Forelimb muscle (tissue), 1 donor: ENCODE measurements around the gene IL31RA. TPM values are rescaled to one million over a fixed set of nuclear protein-coding genes. Genes with fewer than 3 reads are reported as not detected.
"Not testable (repeated sequence)": the region's sequence is repeated elsewhere in the genome, so short reads cannot be mapped to it uniquely, and the experiment has no call there.

Experiments used
- DNase-seq: peaks from one replicate; pipeline ENCODE4 v3.0.0-alpha.2; 2013; ENCODE audit warnings: low read depth
- polyA plus RNA-seq: library from polyadenylated mRNA; unstranded; fragments of 120-200 nt; gene quantifications from one replicate; pipeline ENCODE4 v1.2.1, GENCODE V29; 2013; ENCODE audit not compliant: insufficient read length

IL31RA gene
- polyA plus RNA-seq, 1 donor = 0.94 TPM

GRCh38 chr5:55925181-55925580 lies 74.0 kb downstream of the IL31RA start:
- DNase-seq = no peak

- DNase-seq = no peak
These were observed 74.6 kb downstream of the IL31RA start for GRCh38 chr5:55925712-55926111.

GRCh38 chr5:55926476-55926875 lies 75.3 kb downstream of the IL31RA start:
- no peak for DNase-seq

- no peak for DNase-seq
These were observed 76.9 kb downstream of the IL31RA start for GRCh38 chr5:55927861-55928655.

DNA sequence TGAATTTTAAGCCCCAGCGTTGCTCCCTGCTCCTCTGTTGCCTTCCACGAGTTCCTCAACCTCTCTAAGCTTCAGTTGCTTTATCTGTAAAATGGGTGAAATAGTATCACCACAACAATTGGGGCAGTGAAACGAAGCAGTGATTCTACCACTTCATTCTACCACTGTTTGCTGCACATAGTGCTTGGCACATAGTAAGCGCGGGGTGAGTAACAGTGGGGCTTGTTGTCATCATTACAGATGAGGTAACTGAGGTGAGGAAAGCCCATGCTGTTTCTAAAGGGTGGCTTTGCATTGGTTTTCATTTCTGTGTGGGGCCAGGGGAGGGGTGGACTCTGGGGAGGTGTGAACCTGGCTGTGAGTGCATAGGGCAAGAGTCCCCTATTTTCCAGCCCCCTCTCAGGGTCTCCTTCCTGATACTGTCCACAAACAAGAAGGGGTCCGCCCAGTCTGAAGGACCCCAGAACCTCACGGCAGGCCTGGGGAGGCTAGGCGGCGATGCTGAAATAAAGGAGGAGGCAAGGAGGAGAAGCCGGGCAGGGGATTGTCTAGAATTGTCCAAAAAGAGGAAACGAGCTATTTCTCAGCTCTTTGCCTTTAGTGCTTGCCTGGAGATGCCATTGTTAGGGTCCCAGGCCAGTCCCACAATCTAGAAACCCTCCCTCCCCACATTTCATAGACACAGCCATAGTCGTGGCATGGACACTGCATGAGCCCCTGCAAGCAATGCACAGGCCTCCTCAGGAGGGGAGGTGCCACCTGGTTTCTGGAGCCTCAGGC lies 78.1 kb downstream of the IL31RA start:
- no peak for DNase-seq

DNA sequence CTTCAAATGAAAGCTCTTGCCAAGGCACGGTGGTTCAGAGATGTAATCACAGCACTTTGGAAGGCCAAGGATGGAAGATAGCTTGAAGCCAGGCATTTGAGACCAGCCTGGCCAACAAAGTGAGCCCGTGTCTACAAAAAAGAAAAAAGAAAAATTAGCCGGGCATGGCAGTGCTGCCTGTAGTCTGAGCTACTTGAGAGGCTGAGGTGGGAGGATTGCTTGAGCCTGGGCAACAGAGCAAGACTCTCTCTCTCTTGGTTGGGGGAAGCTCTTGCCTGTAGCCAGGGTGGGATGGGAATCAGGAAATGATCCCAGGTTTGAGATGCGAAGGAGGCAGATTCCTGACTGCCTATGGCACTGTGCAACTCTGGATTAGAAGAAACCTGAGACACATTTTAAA lies 81.5 kb downstream of the IL31RA start:
- no peak for DNase-seq

GRCh38 chr5:55933377-55934114 lies 82.4 kb downstream of the IL31RA start:
- DNase-seq = no peak

DNA sequence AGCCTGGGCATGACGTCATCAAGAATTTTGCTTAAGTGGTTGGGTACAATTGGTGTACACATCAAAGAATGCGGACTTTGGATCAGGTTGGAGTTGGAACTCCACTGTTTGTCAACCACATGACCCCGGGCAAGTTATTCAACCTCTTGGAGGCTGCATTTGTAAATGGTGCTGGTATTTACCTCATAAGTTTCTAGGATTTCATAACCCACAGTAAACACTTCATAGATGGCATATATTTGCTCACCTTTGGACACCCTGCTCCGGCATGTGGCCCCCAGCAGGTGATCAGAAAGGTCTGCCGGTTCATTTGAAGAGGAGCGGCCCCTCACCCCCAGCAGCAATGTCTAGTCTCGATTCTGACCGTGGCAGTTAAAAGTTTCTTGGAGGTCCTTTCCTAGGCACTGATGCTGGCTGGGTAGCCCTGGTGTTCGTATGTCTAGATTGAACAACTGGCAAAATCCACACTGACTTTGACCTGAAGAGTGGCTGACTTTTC lies 83.0 kb downstream of the IL31RA start:
- DNase-seq = no peak

DNA sequence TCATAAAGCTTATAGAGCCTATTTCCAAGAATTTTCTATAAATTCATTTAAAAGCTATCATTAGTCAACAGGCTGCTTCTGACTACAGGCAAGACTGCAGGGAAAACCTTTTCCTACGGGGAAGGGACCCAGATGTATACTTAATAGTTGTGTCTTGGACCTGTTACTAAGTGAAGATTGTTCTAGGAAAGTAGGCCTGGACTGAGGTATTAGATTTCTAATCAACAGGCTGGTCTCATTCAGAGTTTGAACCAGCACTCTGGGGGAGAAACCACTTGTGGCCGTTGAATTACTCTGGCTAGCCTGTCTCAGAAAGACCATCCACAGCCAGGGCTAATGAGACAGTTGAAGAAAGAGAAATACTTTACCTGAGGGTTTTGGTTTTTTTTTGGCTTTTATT lies 83.6 kb downstream of the IL31RA start:
- no peak for DNase-seq

DNA sequence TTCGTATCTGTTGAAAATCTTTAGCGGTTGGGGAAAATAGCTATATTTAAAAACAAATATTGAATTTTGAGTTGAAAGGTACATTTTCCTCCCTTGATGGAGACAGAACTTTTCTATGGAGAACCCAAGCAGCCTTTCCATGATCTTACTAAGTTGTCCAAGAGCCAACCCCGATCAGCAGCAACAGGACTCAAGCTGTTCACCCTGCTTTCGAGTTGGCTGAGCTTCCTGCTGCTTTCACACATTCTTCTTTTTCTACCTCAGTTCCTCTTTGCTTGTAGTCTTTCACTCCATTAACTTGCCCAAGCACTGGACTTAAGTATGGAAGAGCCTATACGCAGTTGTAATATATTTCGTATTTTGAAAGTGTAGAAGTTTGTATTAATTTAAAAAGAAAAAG lies 84.2 kb downstream of the IL31RA start:
- DNase-seq = no peak

DNA sequence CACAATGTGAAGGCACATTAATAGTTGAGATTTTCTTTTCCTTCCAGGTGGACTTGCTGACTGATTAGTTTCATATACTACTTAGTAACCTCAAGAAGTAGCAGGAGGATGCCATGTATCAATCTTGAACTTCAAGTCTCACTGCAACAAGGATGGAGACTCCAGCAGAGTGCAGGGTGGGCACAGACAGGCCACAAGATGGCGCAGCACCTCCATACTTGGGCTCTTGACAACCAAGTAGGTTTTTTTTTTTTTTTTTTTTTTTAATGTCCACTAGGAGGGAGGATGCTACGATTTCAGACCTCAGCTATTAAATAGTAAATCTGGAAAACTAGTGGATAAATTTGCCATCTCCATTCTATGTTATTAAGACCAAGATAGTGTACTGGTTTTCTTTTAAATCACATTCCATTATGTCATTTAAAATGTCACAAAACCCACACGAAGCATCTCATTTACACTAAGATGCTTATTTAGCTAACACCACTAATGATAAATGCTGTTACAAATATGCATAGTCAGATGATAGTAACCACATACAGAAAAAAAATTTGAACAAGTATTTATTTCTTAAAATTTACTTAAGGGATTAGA lies 85.0 kb downstream of the IL31RA start:
- DNase-seq = peak; percentile 58

GRCh38 chr5:55937598-55937997 lies 86.4 kb downstream of the IL31RA start:
- not testable (repeated sequence) for DNase-seq

GRCh38 chr5:55941154-55941553 lies 90.0 kb downstream of the IL31RA start:
- not testable (repeated sequence) for DNase-seq

GRCh38 chr5:55959208-55959607 lies 108.1 kb downstream of the IL31RA start:
- DNase-seq = no peak

DNA sequence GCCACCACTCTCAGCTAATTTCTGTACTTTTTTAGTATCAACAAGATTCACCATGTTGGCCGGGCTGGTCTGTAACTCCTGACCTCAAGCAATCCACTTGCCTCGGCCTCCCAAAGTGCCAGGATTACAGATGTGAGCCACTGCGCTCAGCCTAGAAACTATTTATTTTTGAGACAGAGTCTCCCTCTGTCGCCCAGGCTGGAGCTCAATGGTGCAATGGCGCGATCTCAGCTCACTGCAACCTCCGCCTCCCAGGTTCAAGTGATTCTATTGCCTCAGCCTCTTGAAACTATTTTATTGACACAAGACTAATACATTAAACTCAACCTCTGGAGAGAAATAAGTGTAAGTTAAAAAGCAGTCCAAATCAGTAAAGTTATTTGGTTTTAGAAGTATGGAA lies 109.6 kb downstream of the IL31RA start:
- DNase-seq = no peak

- DNase-seq = no peak
These were observed 114.4 kb downstream of the IL31RA start for GRCh38 chr5:55965525-55965924.

DNA sequence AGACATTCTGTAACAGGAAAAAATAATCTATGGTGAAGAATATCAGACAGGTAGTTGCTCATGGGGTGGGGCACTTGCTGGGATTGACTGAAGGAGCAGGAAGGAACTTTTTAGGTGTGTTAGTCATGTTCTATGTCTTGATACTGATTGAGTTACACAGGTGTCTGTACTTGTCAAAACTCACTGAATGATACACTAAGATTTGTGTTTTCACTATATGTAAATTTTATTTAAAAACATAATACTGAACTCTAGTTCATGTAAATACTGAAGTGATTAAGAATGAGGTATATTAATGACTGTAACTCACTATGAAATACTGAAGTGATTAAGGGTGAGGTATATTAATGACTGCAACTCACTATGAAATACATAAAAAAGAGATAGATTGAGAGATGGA lies 115.1 kb downstream of the IL31RA start:
- no peak for DNase-seq

DNA sequence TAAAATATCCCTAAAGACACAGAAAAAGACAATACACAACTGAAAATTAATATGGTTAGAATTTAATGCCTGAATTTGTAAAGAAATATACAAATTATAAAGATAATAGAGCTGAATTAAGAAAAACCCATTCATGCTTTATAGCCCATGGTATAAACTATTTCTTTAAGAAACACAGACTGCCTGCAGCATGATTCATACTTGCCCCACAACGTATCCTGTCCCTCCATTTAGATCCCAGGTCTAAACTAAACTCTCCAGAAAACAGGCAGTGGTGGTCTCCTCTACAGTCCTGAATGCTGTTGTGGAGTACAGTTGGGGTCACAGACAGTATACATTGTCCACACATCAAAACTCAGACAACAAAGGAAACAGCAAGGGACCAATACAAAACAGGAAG lies 118.8 kb downstream of the IL31RA start:
- no peak for DNase-seq
